Measurements from ENCODE around the gene FBXO38.

The FBXO38 gene

DNA sequence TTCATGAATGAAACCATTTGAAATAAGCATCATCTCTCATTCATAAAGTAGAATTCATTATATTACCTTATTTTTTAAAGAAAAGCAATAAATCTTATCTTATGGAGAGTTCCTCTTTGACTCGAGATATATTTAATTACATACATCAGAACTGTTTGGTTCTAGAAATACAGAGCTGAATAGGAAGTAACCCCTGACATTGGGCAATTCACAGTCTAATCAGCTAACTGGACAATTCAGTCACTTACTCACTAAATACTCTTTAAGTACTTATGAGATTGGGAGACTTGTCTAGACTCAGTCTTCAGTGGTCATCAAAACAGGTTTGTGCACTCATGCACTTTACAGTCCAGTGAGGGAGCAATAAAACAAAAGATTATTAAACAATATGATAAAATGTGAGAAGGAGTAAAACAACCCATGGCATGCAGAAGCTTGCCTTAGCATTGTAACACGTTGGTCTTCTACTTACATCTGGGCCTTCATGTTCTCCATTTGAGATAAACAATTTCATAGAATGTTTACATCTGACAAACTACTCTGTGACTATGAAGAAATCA, 11.5 kb upstream of the FBXO38 start:
- Mint-ChIP-seq H3K27me3 (ENCODE audit: low read depth) (no peaks in the 10 kb centered on the region), H3K4me1 (ENCODE audit: low read depth) (no peaks in the 10 kb centered on the region), H3K4me3 (no peak overlapping the region), H3K36me3 (ENCODE audit: low read depth) (no peaks in the 10 kb centered on the region), H3K27ac (no peak overlapping the region), H3K9me3 (peaks cover 12% of the 10 kb centered on the region)
- no peak for DNase-seq (ENCODE audit: low spot score)

DNA sequence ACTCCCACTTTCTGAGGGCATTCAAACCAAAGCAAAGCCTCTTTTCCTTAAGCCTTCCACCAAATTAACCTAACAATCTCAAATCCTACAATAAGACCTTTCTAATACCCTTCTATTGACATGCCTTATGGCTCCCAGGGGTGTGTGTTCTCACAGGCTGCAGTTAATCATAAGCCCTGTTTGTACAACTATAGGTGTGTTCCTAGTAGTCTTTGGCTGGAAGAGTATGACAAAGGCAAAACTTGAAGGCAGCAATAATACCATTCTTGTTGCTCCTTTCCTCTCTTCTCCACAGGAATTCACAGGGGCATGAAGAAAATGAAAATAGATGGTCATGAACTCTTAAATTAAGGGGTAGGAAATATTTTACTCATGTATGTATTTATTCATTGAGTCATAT, 10.9 kb upstream of the FBXO38 start:
- no peak for DNase-seq (ENCODE audit: low spot score)
- Mint-ChIP-seq H3K4me3 (no peak overlapping the region), H3K27ac (no peak overlapping the region), H3K27me3 (ENCODE audit: low read depth) (no peaks in the 10 kb centered on the region), H3K9me3 (peaks cover 14% of the 10 kb centered on the region), H3K36me3 (ENCODE audit: low read depth) (no peaks in the 10 kb centered on the region), H3K4me1 (ENCODE audit: low read depth) (no peaks in the 10 kb centered on the region)

DNA sequence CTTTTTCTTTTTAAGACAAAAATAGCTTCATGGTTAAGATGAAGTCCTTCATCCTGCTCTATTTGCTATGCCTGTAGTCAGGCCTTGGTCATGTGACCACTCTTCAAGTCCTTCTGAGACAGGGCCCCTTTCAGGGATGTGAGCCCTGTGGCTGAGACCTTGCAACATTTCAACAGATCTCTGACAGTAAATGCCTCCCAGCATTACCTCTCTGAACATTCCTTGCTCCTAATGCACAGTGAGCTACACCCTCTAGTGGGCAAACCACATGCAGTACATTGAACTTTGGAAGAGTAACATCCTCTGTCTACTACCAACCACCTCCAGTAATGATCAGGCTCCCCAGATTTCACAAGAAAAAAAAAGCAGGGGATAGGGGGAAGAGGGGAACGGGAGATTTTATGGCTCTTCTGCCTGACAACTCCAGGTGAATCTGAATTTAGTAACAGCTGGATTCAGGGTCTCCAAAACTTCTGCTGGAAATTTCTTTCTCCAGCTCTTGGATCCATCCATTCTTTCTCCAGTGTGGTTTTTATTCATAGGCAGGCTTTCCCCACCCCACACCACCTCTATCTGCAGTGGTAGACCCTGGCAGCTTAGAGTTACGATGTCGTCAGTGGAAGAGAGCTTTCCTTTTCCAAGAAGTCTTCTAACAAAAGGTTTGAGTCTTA, 8.9 kb upstream of the FBXO38 start:
- DNase-seq (ENCODE audit: low spot score): no peak
- no peak overlapping the region for H3K27ac Mint-ChIP-seq
- peaks cover 12% of the 10 kb centered on the region for H3K36me3 Mint-ChIP-seq (ENCODE audit: low read depth)
- no peak overlapping the region for H3K4me3 Mint-ChIP-seq
- H3K9me3 Mint-ChIP-seq: peaks cover 16% of the 10 kb centered on the region
- H3K27me3 Mint-ChIP-seq (ENCODE audit: low read depth): no peaks in the 10 kb centered on the region
- H3K4me1 Mint-ChIP-seq (ENCODE audit: low read depth): peaks cover 7% of the 10 kb centered on the region

DNA sequence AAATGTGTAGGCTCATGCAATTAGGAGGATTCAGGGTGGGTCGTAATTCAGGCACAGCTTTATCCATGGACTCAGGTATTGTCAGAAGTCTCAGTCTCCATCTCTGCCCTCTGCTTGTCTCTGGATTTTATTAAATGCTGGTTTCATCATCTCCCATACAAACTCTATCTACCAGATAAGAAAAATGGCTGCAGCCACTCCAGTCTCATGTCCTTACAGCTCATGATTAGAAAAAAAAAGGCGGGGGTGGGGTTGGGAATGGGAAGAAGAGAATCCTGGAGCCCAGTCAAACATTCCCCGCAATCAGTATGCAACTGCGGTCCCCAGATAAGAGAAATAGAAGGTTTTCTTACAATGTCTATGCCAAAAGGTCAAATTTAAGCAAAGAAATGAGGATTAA, 7.6 kb upstream of the FBXO38 start:
- peaks cover 16% of the 10 kb centered on the region for H3K9me3 Mint-ChIP-seq
- no peak overlapping the region for H3K4me3 Mint-ChIP-seq
- no peaks in the 10 kb centered on the region for H3K27me3 Mint-ChIP-seq (ENCODE audit: low read depth)
- no peak for DNase-seq (ENCODE audit: low spot score)
- no peak overlapping the region for H3K27ac Mint-ChIP-seq
- peaks cover 12% of the 10 kb centered on the region for H3K36me3 Mint-ChIP-seq (ENCODE audit: low read depth)
- H3K4me1 Mint-ChIP-seq (ENCODE audit: low read depth): peaks cover 11% of the 10 kb centered on the region

DNA sequence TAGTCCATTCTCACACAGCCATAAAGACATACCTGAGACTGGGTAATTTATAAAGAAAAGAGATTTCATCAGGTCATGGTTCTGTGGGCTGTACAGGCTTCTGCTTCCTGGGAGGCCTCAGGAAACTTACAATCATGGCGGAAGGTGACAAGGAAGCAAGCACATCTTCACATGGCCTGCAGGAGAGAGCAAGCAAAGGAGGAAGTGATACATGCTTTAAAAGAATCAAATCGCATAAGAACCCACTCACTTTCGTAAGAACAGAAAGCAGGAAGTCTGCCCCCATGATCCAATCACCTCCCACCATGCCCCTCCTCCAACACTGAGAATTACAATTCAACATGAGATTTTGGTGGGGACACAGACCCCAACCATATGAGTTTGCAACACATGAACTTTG, 5.1 kb upstream of the FBXO38 start:
- Mint-ChIP-seq H3K27ac (no peak overlapping the region), H3K4me1 (ENCODE audit: low read depth) (peaks cover 20% of the 10 kb centered on the region), H3K36me3 (ENCODE audit: low read depth) (peaks cover 12% of the 10 kb centered on the region), H3K4me3 (no peak overlapping the region), H3K9me3 (peaks cover 16% of the 10 kb centered on the region), H3K27me3 (ENCODE audit: low read depth) (no peaks in the 10 kb centered on the region)
- no peak for DNase-seq (ENCODE audit: low spot score)

DNA sequence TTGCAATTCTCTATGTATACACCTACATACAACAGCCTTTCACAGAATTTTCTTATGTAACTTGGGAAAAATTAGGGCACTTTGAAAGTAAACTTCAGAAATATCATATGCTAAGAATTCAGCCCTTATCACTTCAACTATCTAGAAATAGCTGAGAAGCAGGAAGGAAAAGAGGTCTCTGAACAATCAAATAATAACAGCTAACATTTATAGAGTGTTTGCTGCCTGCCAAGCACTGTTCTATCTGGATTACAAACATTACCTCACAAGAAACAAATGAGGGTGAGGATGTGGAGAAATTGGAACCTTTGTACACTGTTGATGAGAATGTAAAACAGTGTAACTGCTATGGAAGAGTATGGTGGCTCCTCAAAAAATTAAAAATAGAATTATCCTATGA, 4.4 kb upstream of the FBXO38 start:
- peak overlapping the region; percentile 18 for H3K4me3 Mint-ChIP-seq
- DNase-seq (ENCODE audit: low spot score): no peak
- no peak overlapping the region for H3K27ac Mint-ChIP-seq
- peaks cover 21% of the 10 kb centered on the region for H3K4me1 Mint-ChIP-seq (ENCODE audit: low read depth)
- H3K36me3 Mint-ChIP-seq (ENCODE audit: low read depth): peaks cover 12% of the 10 kb centered on the region
- peaks cover 16% of the 10 kb centered on the region for H3K9me3 Mint-ChIP-seq
- no peaks in the 10 kb centered on the region for H3K27me3 Mint-ChIP-seq (ENCODE audit: low read depth)

DNA sequence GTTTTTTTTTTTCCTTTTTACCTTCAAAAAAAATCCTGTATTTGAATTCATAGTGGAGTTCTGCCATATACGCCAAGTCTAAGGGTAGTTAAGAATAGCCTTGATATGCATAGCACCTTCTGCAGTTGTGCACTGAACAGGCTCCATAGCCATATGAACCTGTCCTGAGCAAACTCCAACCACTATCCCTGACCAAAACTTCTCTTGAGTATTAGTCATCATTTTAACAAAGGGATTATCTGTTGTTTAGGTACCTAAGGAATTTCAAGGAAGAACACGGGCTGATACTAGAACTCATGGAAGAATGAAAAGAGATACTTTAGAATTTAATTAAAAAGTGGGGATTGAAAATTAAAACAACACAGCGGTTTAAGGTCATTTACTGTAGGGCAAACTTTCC, 1.9 kb upstream of the FBXO38 start:
- Mint-ChIP-seq H3K9me3 (peaks cover 16% of the 10 kb centered on the region), H3K4me3 (no peak overlapping the region), H3K27me3 (ENCODE audit: low read depth) (no peaks in the 10 kb centered on the region), H3K36me3 (ENCODE audit: low read depth) (peaks cover 15% of the 10 kb centered on the region), H3K27ac (no peak overlapping the region), H3K4me1 (ENCODE audit: low read depth) (peaks cover 41% of the 10 kb centered on the region)
- no peak for DNase-seq (ENCODE audit: low spot score)

DNA sequence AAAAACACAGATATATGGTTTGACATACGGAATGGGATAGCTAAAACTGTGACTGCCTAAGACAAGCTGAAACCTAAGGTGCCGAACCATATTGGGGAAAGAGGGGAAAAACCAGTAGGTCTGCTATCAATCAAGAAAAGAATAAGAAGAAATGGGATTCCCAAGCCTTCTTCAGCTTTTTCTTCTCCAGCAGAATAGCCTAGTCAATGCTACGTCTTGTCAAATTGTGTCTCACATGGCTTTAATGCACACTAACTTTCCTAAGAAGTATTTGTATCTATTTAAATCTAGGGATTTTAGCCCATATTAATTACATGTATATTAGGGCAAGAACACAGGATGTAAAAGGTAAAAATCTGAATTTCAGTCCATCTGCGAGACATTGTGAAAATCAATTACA, 797 bp upstream of the FBXO38 start:
- Mint-ChIP-seq H3K36me3 (ENCODE audit: low read depth) (peaks cover 20% of the 10 kb centered on the region), H3K4me1 (ENCODE audit: low read depth) (peaks cover 46% of the 10 kb centered on the region), H3K9me3 (peaks cover 12% of the 10 kb centered on the region), H3K27me3 (ENCODE audit: low read depth) (no peaks in the 10 kb centered on the region), H3K27ac (peak overlapping the region; percentile 91), H3K4me3 (peak overlapping the region; percentile 94)
- DNase-seq (ENCODE audit: low spot score): no peak

DNA sequence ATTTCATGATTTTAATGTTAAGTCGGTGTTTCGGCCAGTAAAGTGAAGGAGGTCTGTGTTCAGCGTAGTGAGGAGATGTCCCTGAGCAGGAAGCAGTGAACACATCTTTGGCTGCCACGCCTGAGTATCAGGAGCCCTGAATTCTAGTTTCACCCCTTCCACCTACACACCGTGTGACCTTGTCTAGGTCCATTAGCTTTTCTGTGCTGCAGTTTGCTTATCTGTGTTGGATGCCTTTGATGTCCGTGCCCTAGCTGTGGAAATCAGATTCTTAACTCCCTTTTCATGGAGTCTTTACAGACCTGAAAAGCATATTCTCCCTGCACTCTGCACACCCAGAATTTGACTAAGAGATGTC, 601 bp downstream of the FBXO38 start:
- no peaks in the 10 kb centered on the region for H3K27me3 Mint-ChIP-seq (ENCODE audit: low read depth)
- H3K4me3 Mint-ChIP-seq: peak overlapping the region; percentile 94
- H3K36me3 Mint-ChIP-seq (ENCODE audit: low read depth): peaks cover 17% of the 10 kb centered on the region
- H3K4me1 Mint-ChIP-seq (ENCODE audit: low read depth): peaks cover 50% of the 10 kb centered on the region
- peaks cover 3% of the 10 kb centered on the region for H3K9me3 Mint-ChIP-seq
- peak overlapping the region; percentile 91 for H3K27ac Mint-ChIP-seq
- peak; percentile 29 for DNase-seq (ENCODE audit: low spot score)

DNA sequence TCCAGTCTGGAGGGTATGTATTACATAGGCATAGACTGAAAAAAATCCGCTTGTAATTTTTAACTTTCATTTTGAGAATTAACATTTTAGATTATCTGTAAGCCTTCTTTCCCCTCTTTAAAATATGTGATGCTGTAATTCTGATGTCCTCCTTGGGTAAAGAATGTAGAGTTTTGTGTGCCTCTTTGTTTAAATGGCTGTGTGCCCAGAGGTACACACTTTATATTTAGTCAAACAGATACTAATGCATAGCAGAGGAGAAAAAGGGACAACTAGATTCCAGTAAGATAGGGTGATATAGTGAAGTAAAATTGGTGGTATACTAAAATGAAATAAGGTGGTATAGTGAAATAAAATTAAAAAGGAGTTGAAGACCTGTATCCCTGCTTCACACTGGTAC, 1.3 kb downstream of the FBXO38 start:
- Mint-ChIP-seq H3K9me3 (no peaks in the 10 kb centered on the region), H3K27me3 (ENCODE audit: low read depth) (no peaks in the 10 kb centered on the region), H3K27ac (peak overlapping the region; percentile 91), H3K36me3 (ENCODE audit: low read depth) (peaks cover 14% of the 10 kb centered on the region), H3K4me1 (ENCODE audit: low read depth) (peaks cover 43% of the 10 kb centered on the region), H3K4me3 (peak overlapping the region; percentile 94)
- no peak for DNase-seq (ENCODE audit: low spot score)

DNA sequence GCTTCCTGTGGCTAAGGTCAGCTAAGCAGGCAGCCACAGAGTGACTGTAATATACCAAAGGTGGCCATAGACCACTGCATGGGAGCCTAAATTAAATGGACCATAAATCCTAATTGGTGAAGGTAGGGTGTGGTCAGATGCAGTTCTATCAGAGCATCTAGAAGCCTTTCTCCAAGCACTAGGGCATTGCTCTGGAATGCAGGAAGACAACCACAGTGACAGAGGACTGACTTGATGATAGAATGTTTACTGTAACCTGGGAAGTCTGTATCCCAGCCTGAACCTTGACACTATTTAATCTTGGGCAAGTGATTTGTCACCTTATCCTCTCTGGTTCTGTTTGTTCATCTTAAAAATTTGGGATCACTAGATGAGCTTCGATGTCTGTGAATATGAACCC, 2.3 kb downstream of the FBXO38 start:
- no peak for DNase-seq (ENCODE audit: low spot score)
- peak overlapping the region; percentile 56 for H3K27ac Mint-ChIP-seq
- peaks cover 16% of the 10 kb centered on the region for H3K36me3 Mint-ChIP-seq (ENCODE audit: low read depth)
- H3K4me3 Mint-ChIP-seq: peak overlapping the region; percentile 94
- H3K4me1 Mint-ChIP-seq (ENCODE audit: low read depth): peaks cover 48% of the 10 kb centered on the region
- H3K9me3 Mint-ChIP-seq: no peaks in the 10 kb centered on the region
- H3K27me3 Mint-ChIP-seq (ENCODE audit: low read depth): no peaks in the 10 kb centered on the region

DNA sequence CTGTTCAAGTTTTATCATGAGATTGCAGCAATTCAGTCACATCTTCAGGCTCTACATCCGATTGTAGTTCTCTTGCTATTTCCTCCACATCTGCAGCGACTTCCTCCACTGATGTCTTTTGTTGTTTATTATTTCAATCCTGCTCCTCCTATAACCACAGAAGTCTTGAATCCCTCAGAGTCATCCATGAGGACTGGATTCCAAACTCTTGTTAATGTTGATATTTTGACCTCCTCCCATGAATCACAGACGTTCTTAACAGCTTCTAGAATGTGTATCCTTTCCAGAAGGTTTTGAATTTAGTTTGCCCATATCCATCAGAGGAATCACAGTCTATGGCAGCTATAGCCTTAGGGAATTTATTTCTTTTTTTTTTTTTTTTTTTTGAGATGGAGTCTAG, 3.6 kb downstream of the FBXO38 start:
- peaks cover 52% of the 10 kb centered on the region for H3K4me1 Mint-ChIP-seq (ENCODE audit: low read depth)
- H3K27ac Mint-ChIP-seq: peak overlapping the region; percentile 60
- H3K27me3 Mint-ChIP-seq (ENCODE audit: low read depth): no peaks in the 10 kb centered on the region
- no peak for DNase-seq (ENCODE audit: low spot score)
- no peaks in the 10 kb centered on the region for H3K9me3 Mint-ChIP-seq
- H3K36me3 Mint-ChIP-seq (ENCODE audit: low read depth): peaks cover 18% of the 10 kb centered on the region
- H3K4me3 Mint-ChIP-seq: peak overlapping the region; percentile 57

DNA sequence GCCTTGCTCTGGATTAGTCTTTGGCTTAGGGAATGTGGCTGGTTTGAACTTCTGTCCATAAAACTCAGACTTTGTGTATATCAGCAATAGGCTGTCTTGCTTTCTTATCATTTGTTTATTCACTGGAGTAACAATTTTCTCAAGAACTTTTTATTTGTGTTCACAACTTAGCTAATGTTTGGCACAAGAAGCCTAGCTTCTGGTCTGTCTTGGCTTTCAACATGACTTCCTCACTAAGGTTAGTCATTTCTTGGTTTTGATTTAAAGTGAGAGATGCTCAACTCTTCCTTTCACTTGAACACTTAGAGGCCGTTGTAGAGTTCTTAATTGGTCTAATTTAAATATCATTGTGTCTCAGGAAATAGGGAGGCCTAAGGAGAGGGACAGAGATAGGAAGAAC, 4.9 kb downstream of the FBXO38 start:
- no peak for DNase-seq (ENCODE audit: low spot score)
- no peaks in the 10 kb centered on the region for H3K9me3 Mint-ChIP-seq
- peaks cover 18% of the 10 kb centered on the region for H3K36me3 Mint-ChIP-seq (ENCODE audit: low read depth)
- no peaks in the 10 kb centered on the region for H3K27me3 Mint-ChIP-seq (ENCODE audit: low read depth)
- H3K4me1 Mint-ChIP-seq (ENCODE audit: low read depth): peaks cover 50% of the 10 kb centered on the region
- H3K27ac Mint-ChIP-seq: peak overlapping the region; percentile 67
- H3K4me3 Mint-ChIP-seq: peak overlapping the region; percentile 24

DNA sequence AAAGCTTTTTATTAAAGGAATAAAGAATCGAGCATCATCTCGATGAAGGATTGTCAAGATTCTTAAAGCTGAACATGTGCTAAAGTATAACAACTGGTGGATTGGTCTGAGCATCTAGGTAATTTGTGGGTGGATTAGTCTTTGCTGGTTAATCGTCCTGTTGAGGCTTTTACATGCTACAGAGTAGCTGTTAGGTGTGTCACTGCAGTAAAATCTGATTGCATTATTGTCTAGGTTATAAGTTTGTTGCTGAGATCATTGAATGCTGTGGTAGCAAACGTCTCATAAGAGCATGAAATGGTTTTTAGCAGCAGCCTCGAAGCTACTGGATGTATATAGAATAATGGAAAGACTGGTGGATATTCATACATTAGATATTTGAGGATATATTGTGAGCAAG, 7.2 kb downstream of the FBXO38 start:
- Mint-ChIP-seq H3K9me3 (no peaks in the 10 kb centered on the region), H3K36me3 (ENCODE audit: low read depth) (peaks cover 27% of the 10 kb centered on the region), H3K4me3 (no peak overlapping the region), H3K4me1 (ENCODE audit: low read depth) (peaks cover 42% of the 10 kb centered on the region), H3K27me3 (ENCODE audit: low read depth) (no peaks in the 10 kb centered on the region), H3K27ac (no peak overlapping the region)
- no peak for DNase-seq (ENCODE audit: low spot score)

DNA sequence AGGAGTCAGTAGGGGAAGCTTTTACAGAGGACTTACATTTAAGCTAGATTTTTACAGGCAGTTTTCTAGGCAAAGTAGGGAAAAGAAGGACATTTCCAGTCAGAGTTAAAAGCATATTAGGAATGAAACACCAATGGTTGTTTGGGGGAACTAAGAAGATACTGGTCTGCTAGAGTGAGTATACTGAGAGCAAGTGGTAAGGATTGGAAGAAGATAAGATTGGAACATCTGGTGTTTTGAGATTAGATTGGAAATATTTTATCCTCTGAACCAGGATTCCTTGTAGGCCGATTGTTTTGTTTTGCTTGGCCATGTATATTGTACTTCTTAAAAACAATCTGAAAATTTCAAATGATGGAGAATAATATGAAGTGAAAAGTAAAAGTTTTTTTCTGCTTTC, 7.7 kb downstream of the FBXO38 start:
- Mint-ChIP-seq H3K4me1 (ENCODE audit: low read depth) (peaks cover 37% of the 10 kb centered on the region), H3K27ac (no peak overlapping the region), H3K36me3 (ENCODE audit: low read depth) (peaks cover 30% of the 10 kb centered on the region), H3K9me3 (no peaks in the 10 kb centered on the region), H3K4me3 (no peak overlapping the region), H3K27me3 (ENCODE audit: low read depth) (no peaks in the 10 kb centered on the region)
- no peak for DNase-seq (ENCODE audit: low spot score)

All from T-helper 2 cell treated with Interferon-gamma antibody and Interleukin-4, amounts not matched to agents 5 μg/mL and 100 μg/mL, for 36 hours (primary cell).